ENCODE data around the gene C1orf185.

DNA sequence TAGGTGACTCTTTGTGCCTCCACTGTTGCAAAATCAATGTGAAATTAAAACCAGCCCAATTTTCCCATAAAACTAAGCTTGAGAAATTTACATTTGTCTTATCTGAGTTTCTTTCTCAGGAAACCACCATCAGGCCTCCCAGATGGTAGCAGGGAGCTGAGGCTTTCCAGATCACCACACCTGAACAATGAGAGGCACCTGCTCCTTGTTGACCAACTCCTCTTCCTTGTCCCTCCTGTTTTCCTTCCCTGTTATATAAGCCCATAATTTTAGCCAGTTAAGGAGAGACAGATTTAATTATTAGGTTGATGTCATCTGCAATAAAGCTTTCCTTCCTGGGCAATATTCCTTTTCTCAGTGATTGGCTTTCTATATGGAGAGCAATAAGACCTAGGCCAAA, 32.0 kb upstream of the C1orf185 start:
- TF ChIP-seq, protein P1, sequence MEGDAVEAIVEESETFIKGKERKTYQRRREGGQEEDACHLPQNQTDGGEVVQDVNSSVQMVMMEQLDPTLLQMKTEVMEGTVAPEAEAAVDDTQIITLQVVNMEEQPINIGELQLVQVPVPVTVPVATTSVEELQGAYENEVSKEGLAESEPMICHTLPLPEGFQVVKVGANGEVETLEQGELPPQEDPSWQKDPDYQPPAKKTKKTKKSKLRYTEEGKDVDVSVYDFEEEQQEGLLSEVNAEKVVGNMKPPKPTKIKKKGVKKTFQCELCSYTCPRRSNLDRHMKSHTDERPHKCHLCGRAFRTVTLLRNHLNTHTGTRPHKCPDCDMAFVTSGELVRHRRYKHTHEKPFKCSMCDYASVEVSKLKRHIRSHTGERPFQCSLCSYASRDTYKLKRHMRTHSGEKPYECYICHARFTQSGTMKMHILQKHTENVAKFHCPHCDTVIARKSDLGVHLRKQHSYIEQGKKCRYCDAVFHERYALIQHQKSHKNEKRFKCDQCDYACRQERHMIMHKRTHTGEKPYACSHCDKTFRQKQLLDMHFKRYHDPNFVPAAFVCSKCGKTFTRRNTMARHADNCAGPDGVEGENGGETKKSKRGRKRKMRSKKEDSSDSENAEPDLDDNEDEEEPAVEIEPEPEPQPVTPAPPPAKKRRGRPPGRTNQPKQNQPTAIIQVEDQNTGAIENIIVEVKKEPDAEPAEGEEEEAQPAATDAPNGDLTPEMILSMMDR (IDR thresholded peaks at IDR 0.05; ENCODE audit: insufficient read depth, low read length), result no peak
- TF ChIP-seq SPI1 (IDR thresholded peaks at IDR 0.05; ENCODE audit: borderline replicate concordance, low read depth) (no peak), GABPA (IDR thresholded peaks at IDR 0.05; ENCODE audit: low read depth) (no peak)

Data from HL-60 (cell line).